RPMI8226 (cell line): ENCODE data around the gene PPP1R3F.

Experiments used
- DNase-seq: peaks from one replicate; pipeline ENCODE4 v3.0.0-alpha.2; 2015

The PPP1R3F gene

DNA sequence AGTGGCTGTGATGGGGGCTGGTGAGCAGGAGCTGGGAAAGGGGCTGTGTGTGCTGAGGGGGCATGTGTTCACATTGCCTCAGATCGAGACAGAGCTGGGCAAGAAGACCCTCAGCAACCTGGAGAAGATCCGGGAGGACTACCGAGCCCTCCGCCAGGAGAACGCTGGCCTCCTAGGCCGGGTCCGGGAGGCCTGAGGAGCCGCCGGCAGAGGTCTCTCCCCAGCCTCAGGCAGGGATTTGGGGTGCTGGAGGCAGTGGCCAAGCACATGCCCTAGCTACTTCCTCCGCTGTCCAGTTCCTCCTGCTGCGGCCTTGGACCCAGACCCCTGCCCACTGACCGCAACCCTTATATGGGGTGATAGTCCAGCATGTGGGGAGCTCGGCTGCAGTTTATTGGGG is 19.5 kb upstream of the PPP1R3F start:
- no peak for DNase-seq

- no peak for DNase-seq
Observed at GRCh38 chrX:49250578-49250977, 19.0 kb upstream of the PPP1R3F start.

- no peak for DNase-seq
Observed at GRCh38 chrX:49251325-49251724, 18.3 kb upstream of the PPP1R3F start.

- no peak for DNase-seq
Observed at GRCh38 chrX:49254639-49255038, 15.0 kb upstream of the PPP1R3F start.

DNA sequence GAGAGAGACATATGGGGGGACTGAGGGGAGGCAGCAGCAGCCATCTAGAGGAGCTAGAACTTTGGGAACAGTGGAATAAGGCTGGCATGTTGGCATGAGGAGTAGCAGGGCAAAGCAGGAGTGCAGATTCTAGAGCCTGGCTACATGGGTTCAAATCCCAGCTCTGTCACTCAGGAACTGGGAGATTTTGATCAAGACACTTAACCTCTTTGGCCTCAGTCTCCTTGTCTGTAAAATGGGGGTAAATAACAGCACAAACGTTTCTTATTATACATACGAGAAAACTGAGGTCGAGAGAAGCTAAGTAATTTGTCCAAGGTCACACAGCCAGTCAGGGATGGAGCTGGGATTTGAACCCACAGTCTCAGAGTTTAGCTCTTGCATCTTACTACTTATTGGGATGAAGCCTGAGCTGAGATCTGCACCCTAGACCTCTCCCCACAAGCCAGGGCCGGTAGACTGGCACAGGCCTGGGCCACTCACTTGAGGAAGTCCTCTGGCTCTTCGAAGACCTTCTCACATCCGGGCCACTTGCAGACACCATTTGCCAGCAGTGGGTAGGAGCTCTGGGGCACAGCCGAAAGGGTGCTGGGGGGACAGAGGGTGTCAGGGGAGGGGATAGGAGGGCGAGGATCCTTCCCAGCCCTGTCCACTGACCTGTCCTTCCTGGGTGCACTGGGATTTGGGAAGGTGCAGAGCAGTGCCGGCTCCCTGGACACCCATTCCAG is 13.2 kb upstream of the PPP1R3F start:
- no peak for DNase-seq

- DNase-seq = peak; percentile 47
Observed at GRCh38 chrX:49257074-49257790, 12.4 kb upstream of the PPP1R3F start.

GRCh38 chrX:49257846-49258748 is 11.5 kb upstream of the PPP1R3F start:
- DNase-seq = peak; percentile 19

GRCh38 chrX:49258749-49259124 is 10.9 kb upstream of the PPP1R3F start:
- DNase-seq = no peak

DNA sequence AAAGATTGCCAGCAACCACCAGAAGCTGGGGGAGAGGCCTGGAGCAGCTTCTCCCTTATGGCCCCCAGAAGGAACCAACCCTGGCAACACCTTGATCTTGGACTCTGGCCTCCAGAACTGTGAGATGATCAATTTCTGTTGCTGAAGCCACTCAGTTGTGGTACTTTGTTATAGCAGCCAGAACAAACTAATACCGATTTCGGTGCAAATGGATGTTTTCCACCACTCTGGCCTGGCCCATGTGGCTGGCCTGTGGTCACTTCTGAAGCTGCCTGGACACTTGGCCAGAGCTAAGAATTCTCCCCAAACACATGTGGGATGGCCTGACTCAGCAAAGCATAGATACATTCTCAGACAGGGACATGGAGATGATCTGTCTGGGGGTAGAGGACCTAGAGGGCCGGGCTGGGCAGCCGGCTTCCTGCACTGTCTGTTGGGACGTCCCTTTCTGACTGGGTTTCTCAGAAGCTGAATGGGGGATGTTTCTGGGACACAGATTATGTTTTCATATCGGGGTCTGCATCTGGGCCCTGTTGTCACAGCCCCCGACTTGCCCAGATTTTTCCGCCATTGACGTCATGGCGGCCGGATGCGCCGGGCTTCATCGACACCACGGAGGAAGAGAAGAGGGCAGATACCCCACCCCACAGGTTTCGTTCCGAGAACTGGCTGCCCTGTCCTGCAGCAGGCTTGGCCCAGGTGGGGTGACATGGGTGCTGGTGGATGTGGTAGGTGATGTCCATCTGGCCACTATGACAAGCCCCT is 9.2 kb upstream of the PPP1R3F start:
- no peak for DNase-seq

GRCh38 chrX:49262603-49263002 is 7.0 kb upstream of the PPP1R3F start:
- no peak for DNase-seq

- no peak for DNase-seq
Observed at GRCh38 chrX:49263631-49264030, 6.0 kb upstream of the PPP1R3F start.

DNA sequence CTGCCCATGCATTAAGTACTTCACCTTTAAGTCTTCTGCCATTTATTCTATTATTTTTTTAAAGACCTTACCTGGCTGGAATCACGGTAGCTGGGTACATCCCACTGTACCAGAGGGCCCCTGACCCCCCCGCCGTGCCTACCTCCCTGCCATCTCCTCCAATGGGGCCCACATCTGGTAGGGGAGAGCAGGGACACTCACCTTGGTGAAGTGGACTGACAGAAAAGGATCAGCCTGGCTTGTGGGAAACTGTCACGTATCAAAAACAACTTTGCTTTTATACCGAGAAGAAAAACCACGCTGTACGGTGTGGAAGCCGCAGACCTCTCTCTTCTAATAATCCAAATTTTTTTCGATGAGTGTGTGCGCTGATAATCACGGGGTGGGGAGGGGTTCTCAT is 5.1 kb upstream of the PPP1R3F start, which contains the start of gene FOXP3:
TSS of gene FOXP3 (minus strand) at position 251 of the 400 bp plus-strand sequence. CDS start 6,205 bp downstream, outside the sequence.
- no peak for DNase-seq

DNA sequence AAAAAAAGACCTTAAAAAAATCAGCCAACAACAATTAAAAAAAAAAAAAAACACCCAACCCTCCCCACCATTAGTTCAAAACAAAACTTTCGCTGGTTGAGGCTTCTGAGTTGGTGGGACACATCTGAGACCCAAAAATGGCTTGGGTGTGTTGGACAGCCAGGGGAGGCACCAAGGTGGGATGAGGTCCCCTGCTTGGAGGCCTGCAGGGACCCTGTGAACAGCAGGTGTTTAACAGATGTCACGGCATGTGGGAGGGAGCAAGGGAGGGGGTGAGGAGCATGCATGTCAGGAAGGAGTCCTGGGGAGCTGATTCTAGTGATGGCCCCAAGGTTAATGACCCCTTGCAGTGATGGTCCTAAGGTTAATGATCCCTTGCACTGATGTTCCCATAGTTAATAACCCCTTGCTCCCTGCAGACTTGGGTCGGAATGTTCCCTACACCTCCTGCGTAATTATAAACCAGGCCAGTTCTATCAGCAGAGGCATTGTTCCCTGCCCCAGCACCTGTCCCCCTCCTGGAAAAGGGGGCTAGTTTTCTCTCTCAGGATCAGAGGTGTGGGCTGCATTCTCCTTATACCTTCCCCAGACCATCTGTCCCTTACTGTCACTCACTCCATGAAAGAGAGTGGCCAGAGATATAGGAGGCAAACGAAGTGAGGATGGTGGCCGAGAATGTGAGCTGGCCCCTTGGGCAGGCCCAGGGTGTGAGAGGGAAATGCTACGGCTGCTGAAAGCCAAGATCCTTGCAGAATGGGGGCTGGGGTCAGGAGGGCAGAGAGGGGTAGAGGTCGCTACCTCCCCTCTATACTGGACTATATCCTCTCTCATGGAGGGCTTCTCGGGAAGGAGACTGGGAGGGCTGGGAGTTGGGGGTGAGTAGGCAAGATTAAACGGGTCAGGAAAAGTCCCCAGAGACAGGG is 2.8 kb upstream of the PPP1R3F start:
- no peak for DNase-seq

GRCh38 chrX:49268702-49269009 is 937 bp upstream of the PPP1R3F start:
- no peak for DNase-seq

GRCh38 chrX:49269010-49269766 is 405 bp upstream of the PPP1R3F start:
- DNase-seq = peak; percentile 98

DNA sequence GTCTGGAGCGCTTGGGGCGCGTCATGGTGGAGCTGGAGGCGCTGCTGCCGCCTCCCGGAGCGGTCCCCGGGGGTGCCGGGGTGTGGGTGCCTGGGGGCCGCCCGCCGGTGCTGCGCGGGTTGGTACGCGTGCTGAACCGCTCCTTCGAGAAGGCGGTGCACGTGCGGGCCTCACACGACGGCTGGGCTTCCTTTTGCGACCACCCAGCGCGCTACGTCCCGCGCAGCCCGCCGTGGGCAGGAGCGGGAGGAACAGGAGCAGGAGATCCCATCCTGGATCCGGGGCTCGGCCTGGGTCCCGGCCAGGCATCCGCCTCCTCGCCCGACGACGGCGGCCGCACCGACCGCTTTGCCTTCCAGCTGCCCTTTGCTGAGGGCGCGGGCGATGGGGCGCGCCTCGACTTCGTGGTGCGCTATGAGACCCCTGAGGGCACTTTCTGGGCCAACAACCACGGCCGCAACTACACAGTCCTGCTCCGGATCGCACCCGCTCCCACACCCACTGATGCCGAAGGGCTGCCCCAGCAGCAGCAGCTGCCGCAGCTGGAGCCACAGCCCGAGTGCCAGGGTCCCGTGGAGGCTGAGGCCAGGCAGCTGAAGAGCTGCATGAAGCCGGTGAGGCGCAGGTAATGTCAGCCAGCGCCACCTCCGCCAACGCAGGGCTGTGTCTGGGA is 792 bp downstream of the PPP1R3F start:
- no peak for DNase-seq

GRCh38 chrX:49271341-49271740 is 1.7 kb downstream of the PPP1R3F start:
- no peak for DNase-seq

GRCh38 chrX:49272421-49272820 is 2.8 kb downstream of the PPP1R3F start:
- DNase-seq = no peak

- DNase-seq = no peak
Observed at GRCh38 chrX:49273181-49273727, 3.7 kb downstream of the PPP1R3F start.

DNA sequence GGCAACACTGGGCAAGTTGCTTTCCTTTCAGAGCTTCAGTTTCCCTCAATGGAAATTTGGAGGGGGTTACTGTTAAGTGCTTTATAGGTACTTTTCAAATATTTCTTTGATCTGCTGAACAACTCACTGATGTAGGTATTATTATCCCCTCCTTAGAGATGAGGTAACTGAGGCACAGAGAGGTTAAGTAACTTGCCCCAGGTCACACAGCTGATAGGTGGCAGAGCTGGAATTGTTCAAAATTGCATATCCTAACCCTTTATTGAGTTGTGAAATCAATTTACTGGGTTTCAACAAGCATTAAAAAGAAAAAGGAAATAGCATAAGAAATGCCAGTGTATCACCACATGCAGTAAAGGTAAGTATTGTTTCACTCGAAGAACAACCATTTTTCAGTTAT is 6.6 kb downstream of the PPP1R3F start:
- no peak for DNase-seq
